HTERT RPE-1 (cell line): ENCODE measurements around the gene MAP1S.

Experiments
- in situ Hi-C: fragments of 300-500 bp; cut with MboI; formaldehyde crosslinking; loops from 4 replicates; pipeline ENCODE4 v1.14.3; 2020; ENCODE audit warnings: low sequenced_read_pairs

Gene MAP1S

DNA sequence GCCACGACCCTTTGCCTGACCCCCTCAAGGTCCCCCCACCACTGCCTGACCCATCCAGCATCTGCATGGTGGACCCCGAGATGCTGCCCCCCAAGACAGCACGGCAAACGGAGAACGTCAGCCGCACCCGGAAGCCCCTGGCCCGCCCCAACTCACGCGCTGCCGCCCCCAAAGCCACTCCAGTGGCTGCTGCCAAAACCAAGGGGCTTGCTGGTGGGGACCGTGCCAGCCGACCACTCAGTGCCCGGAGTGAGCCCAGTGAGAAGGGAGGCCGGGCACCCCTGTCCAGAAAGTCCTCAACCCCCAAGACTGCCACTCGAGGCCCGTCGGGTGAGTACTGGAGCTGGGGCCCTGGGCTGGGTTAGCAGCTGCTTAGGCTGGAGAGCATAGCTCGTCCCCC, 8.6 kb downstream of the MAP1S start:
- in situ Hi-C loops: no loop called here

GRCh38 chr19:17733127-17733526, 13.8 kb downstream of the MAP1S start:
- in situ Hi-C loops: no loop called here

DNA sequence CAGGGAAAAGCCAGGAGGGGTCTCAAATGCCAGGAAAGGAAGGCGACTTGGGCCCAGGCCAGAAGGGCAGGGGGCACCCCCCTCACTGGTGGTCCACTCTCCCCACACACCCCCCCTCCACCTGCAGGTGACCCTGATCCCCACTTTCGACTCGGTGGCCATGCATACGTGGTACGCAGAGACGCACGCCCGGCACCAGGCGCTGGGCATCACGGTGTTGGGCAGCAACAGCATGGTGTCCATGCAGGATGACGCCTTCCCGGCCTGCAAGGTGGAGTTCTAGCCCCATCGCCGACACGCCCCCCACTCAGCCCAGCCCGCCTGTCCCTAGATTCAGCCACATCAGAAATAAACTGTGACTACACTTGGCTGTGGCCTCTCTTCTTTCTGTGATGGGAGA, 14.9 kb downstream of the MAP1S start:
- in situ Hi-C loops: no loop called here

GRCh38 chr19:17735410-17735809, 16.1 kb downstream of the MAP1S start:
- in situ Hi-C loops: no loop called here

DNA sequence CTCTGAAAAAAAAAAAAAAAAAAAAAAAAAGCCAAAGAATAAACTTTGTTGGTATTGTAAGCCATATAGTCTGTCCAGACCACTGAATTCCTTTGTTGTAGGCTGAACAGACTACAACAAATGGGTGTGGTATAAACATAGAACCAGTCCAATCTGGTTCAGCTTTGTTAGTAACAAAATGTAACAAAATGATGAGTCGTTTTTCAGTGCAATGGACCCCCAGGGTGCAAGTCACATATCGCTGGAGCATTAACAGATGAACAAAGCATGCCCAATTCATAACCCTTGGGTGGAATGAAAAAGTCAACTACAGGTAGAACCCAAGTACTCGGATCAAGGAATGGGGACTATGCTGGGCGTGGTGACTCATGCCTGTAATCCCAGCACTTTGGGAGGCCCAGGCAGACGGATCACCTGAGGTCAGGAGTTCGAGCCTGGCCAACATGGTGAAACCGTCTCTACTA, 18.4 kb downstream of the MAP1S start:
- in situ Hi-C loops: no loop called here

DNA sequence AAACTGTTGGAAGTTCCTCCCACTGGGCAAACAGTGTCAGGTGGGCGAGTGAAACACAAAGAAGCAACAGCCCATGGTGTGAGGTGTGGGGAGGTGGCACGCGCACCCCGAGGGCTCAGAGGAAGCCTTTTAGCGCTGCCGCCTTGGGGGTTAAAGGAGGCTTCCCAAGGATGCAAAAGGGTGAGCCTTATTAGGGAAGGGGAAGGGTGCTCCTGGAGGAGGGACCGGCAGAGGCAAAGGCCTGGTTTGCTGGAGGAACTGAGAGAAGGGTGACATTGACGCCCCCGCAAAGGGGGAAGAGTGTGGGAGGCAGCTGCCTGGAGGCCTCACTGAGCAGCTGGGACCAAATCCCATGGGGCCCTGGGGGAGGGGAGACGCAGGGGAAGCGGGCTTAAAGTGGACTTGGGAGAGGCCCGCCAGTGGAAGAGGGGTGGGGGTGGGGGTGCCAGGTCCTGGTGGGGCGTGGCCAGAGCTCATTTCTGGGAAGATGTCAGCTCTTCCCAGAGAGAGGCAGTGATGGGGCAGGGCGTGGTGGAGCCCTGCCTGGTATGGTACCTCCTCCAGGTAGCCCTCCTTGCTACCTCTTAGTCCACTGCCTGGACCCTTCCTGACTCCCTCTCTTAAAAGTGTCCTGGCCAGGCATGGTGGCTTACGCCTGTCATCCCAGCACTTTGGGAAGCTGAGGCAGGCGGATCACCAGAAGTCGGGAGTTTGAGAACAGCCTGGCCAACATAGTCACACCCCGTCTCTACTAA, 20.0 kb downstream of the MAP1S start:
- in situ Hi-C loops: no loop called here

GRCh38 chr19:17741456-17741855, 22.2 kb downstream of the MAP1S start:
- in situ Hi-C loops: no loop called here

DNA sequence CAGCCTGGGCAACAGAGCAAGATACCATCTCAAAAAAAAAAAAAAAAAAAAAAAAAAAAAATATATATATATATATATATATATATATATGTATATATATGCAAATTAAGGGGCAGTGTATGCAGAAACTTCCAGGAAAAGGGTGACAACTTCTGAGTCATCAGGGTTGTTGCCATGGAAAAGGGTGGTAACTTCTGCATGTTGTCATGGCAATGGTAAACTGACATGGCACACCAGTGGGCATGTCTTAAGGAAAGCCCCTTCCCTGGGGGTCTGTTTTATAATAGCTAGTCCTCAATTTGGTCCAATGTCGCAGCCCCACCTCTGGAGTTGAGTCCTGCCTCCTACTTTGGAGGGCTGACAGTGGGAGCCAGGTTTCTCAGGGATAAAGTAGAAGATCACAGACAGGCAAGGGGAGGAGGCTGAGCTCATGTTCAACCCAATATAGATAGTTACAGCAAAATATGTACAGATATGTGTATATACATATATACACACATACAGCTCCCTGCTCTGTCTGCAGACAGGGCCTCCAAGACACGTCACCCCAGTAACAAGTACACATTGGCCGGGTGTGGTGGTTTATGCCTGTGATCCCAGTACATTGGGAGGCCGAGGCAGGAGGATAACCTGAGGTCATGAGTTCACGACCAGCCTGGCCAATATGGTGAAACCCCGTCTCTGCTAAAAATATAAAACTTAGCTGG, 24.7 kb downstream of the MAP1S start:
- in situ Hi-C loops: no loop called here

- in situ Hi-C loops: no loop called here
These were observed 28.2 kb downstream of the MAP1S start for GRCh38 chr19:17747205-17748098.

- in situ Hi-C loops: no loop called here
These were observed 29.8 kb downstream of the MAP1S start for GRCh38 chr19:17748884-17749638.

DNA sequence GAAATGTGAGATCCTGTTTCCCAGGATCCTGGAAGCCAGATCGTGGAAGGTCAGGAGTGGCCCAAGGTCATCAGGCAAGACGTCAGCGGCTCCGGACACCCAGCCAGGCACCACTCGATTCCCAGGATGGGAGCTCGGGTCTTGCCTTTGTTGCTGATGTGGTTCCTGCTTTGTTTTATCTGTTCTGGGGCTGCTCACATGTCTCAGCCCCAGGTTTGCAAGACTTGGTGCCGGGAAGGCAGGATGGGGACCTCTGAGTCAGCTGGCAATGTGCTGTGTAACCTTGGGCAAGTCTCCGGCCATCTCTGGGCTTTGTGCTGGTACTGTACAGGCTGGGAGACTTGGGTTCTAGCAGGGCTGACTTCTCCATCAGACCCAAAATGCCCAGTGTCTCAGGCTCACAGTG, 30.6 kb downstream of the MAP1S start:
- in situ Hi-C loops: no loop called here

GRCh38 chr19:17751103-17751911, 32.0 kb downstream of the MAP1S start, which contains the start of gene FCHO1:
FCHO1 (plus strand) TSS chr19:17751477; CDS start chr19:17755165, 3,688 bp downstream.
- in situ Hi-C loops: no loop called here

GRCh38 chr19:17751912-17752273, 32.6 kb downstream of the MAP1S start:
- in situ Hi-C loops: no loop called here

DNA sequence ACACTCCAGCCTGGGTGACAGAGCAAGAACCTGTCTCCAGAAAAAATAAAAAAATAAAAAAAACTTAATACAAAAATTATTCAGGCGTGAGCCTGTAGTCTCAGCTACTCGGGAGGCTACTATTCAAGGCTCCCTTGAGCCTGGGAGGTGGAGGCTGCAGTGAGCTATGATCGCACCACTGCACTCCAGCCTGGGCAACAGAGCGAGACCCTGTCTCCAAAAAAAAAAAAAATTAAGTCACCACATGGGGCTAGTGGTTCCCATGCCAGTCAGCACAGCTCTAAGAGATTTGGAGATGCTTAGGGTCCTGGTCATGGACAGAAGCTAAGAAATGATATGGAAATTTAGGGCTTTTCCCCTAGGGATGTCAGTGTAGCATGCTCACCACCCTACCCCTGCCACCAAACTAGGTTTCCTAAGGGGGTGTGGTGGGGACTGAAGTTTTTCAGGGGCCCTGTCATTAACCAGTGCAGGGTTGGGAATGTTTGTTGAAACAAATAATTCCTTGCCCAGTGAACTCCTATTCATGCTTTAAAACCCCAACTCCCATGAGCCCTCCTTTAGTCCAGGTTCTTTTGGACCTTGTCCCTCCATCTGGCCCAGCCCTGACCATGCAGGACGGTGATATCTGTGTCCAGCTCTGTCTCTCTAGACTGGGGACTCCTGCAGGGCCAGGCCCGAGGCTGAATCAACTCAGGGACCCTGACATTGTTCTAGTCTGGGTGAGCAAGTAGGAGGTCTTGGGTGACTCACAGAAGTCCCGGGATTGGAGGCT, 33.8 kb downstream of the MAP1S start:
- in situ Hi-C loops: no loop called here

GRCh38 chr19:17753976-17754375, 34.7 kb downstream of the MAP1S start:
- in situ Hi-C loops: no loop called here

- in situ Hi-C loops: no loop called here
These were observed 35.6 kb downstream of the MAP1S start for GRCh38 chr19:17754634-17755442.

DNA sequence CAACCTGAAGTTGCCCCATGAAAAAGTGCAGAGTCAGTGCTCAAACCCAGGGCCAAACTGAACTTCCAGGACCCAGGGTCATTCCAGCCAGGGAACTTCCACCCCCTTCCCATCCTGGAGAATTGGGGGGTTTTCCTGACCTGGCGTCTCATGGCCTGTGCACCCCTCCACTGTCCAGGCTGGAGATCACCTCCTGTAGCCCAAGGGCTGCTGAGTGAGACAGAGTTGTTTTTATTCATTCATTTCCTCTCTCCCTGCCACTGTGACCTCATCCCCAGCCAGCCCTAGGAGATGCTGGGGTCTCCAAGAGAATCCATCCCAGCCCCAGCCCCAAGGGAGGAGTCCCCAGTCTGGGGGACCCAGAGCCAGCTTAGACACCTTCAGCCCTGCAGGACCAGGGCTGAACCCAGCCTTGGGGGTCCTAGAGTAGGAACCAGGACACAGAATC, 36.2 kb downstream of the MAP1S start:
- in situ Hi-C loops: no loop called here
